SK-N-SH treated with all-trans-retinoic acid at 6 μM for 48 hours (cell line): Measurements from ENCODE around the gene RUFY3.

Experiments
- ARNTL ChIP-seq: fragments of 450-650 bp; formaldehyde crosslinking; IDR thresholded peaks from 2 replicates; pipeline ENCODE4 v1.5.0; 2020; ENCODE audit warnings: low read depth, mild to moderate bottlenecking, moderate library complexity, borderline replicate concordance
- ISL1 ChIP-seq: fragments of 250-450 bp; sonication (Bioruptor Pico); IDR thresholded peaks from 2 replicates; pipeline ENCODE4 v2.1.2; 2022; ENCODE audit warnings: mild to moderate bottlenecking, moderate library complexity
- PPARA ChIP-seq: fragments of 250-450 bp; sonication (Bioruptor Pico); IDR thresholded peaks from 2 replicates; pipeline ENCODE4 v1.5.0; 2020; ENCODE audit warnings: mild to moderate bottlenecking, borderline replicate concordance
- TSHZ2 ChIP-seq: fragments of 250-450 bp; sonication (Bioruptor Pico); IDR thresholded peaks from 2 replicates; pipeline ENCODE4 v1.5.0; 2020; ENCODE audit warnings: mild to moderate bottlenecking, moderate library complexity
- ZFP3 ChIP-seq: fragments of 250-450 bp; sonication (Bioruptor Pico); IDR thresholded peaks from 2 replicates; pipeline ENCODE4 v1.5.0; 2020; ENCODE audit warnings: mild to moderate bottlenecking, moderate library complexity
- ZFP30 ChIP-seq: fragments of 450-650 bp; formaldehyde crosslinking; IDR thresholded peaks from 2 replicates; pipeline ENCODE4 v1.5.0; 2022; ENCODE audit warnings: mild to moderate bottlenecking, moderate library complexity
- ZNF8 ChIP-seq: fragments of 450-650 bp; formaldehyde crosslinking; IDR thresholded peaks from 2 replicates; pipeline ENCODE4 v1.5.0; 2020; ENCODE audit warnings: mild to moderate bottlenecking, moderate library complexity
- TF ChIP-seq, protein P1 (sequence below): fragments of 250-450 bp; sonication (Bioruptor Pico); IDR thresholded peaks from 2 replicates; pipeline ENCODE4 v1.5.1; 2021; ENCODE audit warnings: mild to moderate bottlenecking, moderate library complexity
- TF ChIP-seq, protein P2 (sequence below): fragments of 250-450 bp; sonication (Bioruptor Pico); IDR thresholded peaks from 2 replicates; pipeline ENCODE4 v1.8.0; 2020; ENCODE audit warnings: mild to moderate bottlenecking, moderate library complexity, borderline replicate concordance

- peak; percentile 30; the same call in 1 of the 2 replicates for TF ChIP-seq ISL1 (CRISPR knock-in tag)
- no peak for TF ChIP-seq ARNTL (CRISPR knock-in tag)
- TF ChIP-seq, protein P1, sequence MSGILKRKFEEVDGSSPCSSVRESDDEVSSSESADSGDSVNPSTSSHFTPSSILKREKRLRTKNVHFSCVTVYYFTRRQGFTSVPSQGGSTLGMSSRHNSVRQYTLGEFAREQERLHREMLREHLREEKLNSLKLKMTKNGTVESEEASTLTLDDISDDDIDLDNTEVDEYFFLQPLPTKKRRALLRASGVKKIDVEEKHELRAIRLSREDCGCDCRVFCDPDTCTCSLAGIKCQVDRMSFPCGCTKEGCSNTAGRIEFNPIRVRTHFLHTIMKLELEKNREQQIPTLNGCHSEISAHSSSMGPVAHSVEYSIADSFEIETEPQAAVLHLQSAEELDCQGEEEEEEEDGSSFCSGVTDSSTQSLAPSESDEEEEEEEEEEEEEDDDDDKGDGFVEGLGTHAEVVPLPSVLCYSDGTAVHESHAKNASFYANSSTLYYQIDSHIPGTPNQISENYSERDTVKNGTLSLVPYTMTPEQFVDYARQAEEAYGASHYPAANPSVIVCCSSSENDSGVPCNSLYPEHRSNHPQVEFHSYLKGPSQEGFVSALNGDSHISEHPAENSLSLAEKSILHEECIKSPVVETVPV (CRISPR knock-in tag), result no peak
- TF ChIP-seq, protein P2, sequence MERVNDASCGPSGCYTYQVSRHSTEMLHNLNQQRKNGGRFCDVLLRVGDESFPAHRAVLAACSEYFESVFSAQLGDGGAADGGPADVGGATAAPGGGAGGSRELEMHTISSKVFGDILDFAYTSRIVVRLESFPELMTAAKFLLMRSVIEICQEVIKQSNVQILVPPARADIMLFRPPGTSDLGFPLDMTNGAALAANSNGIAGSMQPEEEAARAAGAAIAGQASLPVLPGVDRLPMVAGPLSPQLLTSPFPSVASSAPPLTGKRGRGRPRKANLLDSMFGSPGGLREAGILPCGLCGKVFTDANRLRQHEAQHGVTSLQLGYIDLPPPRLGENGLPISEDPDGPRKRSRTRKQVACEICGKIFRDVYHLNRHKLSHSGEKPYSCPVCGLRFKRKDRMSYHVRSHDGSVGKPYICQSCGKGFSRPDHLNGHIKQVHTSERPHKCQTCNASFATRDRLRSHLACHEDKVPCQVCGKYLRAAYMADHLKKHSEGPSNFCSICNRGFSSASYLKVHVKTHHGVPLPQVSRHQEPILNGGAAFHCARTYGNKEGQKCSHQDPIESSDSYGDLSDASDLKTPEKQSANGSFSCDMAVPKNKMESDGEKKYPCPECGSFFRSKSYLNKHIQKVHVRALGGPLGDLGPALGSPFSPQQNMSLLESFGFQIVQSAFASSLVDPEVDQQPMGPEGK, result no peak
- no peak for TF ChIP-seq TSHZ2 (CRISPR knock-in tag)
- no peak for TF ChIP-seq ZNF8
- no peak for TF ChIP-seq ZFP3 (CRISPR knock-in tag)
- no peak for TF ChIP-seq ZFP30 (CRISPR knock-in tag)
- TF ChIP-seq PPARA (CRISPR knock-in tag), result no peak
These were observed 81.3 kb downstream of the RUFY3 start for GRCh38 chr4:70802928-70803580.
